ENCODE data around the gene ATG16L2.

Gene ATG16L2, protein sequence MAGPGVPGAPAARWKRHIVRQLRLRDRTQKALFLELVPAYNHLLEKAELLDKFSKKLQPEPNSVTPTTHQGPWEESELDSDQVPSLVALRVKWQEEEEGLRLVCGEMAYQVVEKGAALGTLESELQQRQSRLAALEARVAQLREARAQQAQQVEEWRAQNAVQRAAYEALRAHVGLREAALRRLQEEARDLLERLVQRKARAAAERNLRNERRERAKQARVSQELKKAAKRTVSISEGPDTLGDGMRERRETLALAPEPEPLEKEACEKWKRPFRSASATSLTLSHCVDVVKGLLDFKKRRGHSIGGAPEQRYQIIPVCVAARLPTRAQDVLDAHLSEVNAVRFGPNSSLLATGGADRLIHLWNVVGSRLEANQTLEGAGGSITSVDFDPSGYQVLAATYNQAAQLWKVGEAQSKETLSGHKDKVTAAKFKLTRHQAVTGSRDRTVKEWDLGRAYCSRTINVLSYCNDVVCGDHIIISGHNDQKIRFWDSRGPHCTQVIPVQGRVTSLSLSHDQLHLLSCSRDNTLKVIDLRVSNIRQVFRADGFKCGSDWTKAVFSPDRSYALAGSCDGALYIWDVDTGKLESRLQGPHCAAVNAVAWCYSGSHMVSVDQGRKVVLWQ

DNA sequence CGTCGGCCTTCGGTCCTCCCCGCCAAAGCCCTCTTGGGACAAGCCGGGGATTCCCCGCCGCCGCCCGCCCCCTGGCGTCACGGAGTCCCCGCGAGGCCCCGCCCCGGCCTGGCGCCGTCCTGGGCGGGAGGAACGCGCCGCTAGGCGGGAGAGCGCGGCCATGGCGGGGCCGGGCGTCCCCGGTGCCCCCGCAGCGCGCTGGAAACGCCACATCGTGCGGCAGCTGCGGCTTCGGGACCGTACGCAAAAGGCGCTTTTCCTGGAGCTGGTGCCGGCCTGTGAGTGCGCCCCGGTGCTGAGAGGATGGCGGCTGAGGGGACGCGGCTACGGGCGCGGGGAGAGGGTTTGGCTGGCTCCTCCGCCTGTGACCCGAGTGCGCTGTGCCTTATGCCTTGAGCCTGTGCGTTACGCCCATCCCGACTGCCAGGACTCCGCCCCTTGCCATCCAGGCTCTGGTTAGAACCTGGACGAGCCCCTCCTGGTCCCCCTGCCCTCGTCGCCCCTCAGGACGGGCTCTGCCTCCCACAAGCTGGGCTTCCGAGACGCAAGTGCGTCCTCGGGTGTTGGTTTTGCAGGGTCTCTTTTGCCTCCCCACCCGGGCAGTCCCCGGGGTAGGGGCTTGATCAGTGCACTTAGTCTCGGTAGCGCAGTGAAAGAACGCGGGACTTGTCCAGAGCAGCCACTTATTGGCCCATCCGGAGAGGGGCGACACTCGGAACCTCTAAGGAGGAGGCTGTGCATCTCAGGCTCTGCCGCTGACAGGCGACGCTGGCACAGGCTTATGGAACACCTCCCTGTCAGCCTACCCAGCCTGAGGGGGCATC lies at the start of gene ATG16L2:
Gene ATG16L2, plus strand, starts transcription at position 126 of the 824 bp plus-strand sequence. Its CDS starts 35 bp downstream, at position 161.
- peak; percentile 87 for DNase-seq

DNA sequence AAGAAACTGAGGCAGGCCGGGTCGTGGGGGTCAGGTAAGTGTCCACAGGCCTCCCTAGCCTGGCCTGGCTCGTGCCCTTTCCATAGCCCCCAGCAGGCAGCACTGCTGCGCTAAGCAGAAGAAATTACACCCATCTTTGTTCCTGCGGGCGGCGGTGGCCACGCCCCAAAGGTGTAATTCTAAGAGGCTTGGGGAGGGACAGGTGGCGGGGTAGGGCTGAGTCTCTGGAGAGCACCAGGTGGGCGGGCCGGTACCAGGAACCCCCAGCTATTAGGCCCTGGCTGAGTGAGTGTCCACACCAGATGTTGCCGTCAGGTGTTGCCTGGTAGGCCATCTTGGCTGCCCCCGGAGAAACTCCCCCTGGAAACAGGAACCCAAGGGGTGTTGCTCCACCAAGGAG lies 49.7 kb upstream of the ATG16L2 start:
- DNase-seq = no peak

DNA sequence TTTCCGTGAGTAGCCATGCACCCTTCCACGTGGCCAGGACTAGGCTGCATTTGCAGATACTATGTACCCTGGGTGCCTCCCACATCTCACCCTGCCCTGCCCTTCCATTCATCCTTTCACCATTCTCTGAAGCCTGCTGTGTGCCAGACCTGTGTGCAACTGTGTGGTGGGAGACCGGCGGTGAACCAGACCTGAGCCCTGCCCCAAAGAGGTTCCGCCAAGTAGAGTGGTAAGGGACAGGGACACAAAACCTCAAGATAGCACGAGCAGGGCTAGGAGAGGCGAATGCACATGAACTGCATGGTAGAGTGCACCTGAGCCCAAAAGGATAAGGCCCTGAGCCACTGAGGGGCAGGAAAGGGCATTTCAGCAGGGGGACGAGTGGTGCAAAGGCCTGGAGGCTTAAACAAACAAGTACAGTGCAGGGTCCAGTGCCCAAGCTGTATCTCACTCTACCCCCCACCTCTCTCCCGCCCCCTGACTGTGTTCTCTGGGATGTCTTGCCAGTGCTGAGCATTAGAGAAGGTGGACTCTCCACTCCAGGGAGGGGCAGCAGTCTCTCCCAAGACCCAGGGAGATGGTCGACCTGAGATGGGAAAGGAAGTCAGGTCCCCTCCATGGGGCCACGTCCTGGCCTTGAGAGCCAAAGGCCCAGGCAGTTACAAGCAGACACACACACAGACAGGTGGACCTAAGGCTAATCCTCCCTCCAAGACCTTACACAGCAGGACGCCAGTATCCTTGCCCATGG lies 47.9 kb upstream of the ATG16L2 start:
- DNase-seq = no peak

DNA sequence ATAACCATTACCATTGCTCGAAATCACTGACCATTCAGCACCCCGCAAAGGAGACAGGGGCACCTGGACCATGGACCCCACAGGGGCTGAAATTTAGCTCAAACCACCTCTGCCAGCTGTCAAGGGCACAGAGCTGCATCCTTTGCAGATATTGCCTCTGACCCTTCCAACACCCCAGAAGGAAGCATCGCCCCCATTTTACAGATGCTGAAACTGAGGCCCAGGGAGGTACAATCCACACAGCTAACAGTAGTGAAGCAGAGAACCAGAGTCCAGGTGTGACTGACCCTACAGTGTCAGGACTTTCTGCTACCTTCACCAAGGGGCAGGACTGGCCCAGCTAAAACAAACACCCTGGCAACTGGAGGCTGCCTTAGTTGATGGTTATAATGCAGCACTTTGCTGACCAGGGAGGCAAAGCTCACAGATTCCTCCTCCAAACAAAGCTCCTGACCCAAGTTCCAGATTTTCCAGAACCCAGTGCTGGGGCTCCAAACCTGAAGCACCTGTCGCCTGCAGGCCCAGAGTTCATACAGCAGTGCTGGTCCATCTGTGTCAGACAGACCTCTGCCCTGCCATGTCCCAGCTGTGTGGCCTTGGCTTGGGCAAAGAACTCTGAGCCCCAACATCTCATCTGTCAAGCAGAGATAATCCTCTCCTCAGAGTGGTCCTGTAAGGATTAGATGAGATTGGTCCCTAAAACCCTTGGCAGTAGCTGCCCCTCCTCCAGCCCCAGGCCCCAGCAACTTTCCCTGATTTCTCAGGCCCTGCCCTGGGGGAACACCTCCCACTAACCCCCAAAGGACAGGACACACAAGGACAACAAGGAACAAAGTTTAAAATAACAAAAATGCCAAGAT lies 46.8 kb upstream of the ATG16L2 start:
- no peak for DNase-seq

DNA sequence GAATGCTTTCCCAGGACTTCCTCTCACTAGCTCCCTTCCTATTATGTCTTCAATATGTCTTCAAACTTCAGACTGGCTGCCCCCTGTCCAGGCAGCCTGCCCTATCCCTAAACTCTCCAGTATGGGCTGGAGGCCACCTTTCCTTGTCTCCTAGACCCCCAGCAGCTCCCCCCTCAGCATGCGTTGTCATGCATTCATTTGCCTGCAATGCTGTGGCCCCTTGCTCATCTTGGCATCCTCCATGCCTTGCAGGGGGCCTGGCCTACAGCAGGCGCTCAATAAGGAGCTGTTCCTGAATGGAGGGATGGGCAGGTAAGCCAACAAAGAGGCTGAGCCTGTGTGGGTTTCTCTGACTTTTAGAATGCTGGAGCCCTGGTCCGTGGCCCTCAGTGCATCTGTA lies 45.6 kb upstream of the ATG16L2 start:
- no peak for DNase-seq

DNA sequence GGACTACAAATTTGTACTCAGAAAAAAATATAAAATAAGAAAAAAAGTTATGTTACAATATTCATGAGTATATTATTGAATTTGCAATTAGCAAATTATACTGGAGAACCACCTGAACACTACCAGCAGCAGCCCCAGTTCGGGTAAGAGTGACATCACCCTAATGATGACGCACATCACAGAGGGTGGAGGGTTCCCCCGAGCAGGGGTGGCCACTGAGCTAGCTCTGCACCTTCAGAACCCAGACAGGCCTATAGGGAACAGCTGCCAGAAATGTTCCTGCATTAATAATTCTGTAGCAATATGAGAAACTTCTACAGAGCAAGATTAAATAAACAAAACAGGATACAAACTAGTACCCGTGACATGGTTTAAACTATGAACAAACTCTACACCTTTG lies 44.5 kb upstream of the ATG16L2 start:
- no peak for DNase-seq

DNA sequence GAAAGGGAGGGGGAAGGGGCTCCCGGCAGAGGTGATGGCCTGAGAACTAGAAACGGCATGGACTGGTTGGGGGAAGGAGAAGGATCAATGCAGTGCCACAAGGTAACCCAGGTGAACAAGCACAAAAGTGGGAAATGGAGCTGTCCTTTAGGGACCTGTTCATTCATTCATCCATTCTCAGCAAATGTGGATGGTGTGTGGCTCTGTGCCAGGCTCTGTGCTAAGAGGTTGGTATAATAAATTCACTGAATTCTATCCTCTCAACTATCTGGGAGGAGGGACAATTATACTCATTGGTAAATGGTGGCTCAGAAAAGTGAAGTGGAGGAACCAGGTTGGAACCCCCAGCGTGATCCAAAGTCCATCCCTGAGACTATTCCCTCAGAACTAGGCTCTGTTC lies 43.4 kb upstream of the ATG16L2 start:
- no peak for DNase-seq

DNA sequence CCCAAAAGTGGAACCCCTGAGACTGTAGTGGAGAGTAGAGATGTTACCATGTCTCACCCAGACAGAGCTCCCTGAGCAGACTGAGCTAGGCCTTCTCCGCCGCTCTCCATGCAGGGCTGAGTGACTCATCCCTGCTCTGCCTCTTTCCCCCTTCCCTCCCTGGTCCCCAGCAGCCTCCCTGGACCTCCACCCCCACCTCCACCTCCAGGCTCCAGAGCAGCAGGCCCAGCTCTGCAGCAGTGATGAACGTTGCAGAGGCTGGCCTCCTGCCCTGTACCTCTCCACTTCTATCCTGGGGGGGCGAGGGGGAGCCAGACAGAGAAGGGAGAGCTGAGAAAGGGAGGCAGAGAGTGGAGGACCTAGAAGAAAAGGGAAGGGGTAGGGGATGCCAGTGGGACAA lies 42.7 kb upstream of the ATG16L2 start:
- no peak for DNase-seq

DNA sequence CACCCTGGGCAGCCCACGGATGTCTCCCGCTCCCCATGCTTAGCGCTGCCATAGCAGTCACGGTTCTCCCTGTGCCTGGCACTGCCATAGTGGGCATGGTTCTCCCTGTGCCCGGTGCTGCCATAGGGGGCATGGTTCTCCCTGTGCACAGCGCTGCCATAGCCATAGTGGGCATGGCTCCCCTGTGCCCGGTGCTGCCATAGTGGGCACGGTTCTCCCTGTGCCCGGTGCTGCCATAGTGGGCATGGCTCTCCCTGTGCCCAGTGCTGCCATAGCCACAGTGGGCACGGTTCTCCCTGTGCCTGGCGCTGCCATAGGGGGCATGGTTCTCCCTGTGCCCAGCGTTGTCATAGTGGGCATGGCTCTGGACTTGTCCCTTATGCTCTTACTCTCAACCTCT lies 42.2 kb upstream of the ATG16L2 start:
- no peak for DNase-seq

DNA sequence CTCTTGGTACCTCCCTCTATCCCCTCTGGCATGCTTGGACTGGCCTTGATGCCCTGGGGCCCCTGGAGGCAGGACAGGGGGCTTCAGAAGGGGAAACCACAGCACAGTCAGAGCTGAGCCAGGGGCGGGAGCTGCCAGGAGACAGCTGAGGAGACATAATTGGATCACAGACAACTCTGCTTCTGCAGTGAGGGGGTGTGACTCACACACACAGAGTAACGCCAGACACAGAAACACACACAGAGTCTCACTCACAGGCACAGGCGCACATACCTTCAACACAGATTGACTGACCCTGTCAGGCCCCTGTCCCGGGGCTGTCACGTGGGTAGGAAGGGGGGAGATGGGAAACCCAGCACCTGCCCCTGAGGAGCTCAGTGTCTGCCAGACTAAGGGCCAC lies 40.9 kb upstream of the ATG16L2 start:
- DNase-seq = no peak

DNA sequence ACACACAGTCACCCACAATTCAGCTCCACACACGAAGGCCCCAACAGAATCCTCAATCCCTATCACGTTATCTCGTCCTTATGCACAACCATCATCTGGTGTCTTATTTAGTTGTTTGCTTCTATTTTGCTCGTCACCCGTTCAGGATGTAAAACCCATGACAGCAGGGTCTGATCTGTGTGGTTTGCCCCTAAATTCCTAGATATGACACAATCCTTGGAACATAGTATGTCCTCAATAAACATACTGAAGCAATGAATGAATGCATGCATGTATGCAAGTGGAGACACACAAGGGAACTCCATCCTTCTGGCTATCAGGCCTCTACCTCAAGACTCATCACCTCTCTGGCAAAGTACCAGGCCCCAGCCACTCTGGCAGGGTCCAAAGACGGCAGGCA lies 40.5 kb upstream of the ATG16L2 start:
- no peak for DNase-seq

DNA sequence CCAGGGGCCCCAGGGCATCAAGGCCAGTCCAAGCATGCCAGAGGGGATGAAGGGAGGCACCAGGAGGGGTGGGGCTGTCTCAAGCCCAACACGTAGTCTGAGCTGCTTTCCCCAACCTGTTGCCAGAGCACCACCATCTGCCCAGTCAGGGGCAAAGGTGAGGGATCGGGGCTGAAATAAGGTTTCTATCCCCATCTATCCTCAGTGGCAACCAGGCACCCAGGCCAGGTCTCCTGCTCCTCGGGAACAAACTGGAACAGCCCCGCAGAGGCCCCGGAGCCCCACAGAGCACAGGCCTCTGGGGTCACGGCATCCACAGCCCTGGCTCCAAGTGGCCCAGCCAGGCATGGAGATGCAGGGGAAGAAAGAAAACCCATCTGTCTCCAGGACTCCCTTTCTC lies 39.7 kb upstream of the ATG16L2 start:
- DNase-seq = no peak

DNA sequence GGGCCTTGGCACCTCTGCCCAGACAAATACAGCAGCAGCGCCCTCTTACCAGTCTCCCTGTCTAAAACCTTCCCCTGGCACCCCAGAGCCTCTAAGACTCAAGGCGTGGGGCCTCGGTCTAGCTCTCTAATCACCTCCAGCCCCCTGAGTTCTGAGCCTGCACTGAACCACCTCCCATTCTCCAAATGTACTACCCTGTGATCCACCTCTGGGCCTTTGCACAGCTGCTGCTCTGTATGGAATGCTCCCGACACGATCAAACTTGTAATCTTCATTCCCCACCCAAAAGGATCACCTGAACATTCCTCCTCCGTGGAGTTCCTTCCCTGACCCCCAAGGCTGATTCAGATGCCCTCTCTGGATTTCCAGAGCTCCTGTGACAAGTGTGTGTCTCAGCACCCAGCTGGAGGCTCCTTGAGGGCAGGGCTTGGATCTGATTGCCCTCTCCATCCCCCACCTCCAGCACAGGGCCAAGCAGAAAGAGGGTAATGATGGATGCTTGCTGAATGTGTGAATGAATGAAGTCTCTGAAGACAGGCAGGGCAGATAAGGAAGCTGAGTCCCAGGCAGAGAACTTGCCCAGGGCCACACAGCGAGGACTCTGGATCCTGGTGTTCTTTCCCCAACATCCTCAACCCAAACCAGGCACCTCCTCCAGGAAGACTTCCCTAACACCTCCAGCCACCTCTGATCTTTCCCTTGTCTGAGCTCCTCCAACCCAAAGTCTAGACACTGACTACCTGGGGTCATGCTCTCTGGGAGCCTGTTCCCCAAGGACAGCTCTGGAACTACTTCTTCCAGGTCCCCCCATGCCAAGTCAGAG lies 38.7 kb upstream of the ATG16L2 start:
- no peak for DNase-seq

DNA sequence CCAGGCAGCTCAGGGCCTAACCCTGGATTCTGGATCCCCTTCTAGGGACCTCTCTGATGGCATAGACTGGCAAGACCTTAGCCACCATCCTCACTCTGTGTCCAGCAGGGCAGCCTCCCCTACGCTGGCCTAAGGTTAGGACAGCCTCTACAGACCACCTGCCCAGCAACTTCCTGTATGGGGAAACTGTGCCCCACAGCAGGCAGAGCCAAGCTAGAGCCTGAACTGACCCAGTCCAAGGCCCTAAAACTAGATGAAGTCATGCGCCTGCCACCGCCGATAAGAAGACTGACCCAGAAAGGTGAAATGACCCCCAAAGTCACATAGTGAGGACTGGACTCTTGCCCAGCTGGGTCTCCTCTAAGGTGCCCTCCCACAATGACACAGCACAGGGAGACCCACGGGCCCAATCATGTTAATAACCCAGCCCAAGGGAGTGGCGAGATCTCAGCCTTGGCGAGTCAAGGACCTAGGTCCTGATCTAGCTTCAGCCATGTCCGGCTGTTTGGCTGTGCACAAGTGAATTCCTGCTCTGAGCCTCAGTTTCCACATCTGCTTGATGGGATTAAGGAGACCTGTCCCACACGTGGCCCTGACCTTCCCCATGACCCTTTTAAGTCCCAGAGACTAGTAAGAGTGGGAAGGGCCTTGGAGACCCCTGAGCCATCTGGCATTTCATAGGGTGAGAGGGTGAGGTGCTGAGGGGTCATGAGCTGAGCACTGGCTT lies 37.9 kb upstream of the ATG16L2 start:
- DNase-seq = no peak

DNA sequence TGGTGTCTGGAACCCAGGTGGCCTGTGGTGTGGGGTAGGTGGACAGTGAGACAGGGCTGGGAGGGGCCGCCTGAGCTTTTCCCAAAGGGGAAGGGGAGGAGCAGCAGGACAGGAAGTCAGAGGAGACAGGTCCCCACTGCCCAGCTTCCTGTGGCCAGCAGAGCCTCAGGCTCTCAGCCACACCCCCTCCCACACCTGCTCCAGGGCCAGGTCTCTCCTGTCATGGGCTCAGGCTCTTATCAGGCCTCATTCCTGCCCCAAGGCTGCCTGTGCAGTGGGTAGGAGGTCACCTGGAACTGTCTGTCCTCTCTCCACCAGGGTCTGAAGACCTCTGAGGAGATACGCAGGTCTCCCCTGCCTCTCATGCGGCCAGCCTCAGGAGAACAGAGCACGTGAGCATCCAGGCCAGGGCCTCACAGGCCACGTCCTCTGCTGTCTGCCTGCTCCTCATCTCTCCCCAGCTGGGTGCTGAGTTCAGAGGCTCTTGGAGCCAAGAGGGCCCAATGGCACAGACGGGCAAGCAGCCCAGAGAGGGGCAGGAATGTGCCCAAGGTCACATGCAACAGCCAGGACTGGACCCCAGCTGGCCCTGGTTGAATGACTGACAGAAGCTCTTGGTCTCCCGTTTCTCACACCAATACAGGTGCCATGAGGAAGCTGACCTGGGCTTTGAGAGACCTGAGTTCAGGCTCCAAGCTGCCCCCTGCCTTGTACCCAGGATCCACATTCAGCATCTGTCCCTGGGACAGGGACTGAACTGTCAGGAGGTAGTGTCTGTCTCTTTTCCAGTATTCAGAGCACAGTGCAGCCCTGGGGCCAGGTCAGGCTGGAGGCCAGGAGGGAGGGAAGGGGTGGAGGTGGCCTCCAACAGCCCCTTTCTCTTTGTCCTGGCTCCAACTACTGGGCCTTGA lies 37.1 kb upstream of the ATG16L2 start:
- DNase-seq = no peak

DNA sequence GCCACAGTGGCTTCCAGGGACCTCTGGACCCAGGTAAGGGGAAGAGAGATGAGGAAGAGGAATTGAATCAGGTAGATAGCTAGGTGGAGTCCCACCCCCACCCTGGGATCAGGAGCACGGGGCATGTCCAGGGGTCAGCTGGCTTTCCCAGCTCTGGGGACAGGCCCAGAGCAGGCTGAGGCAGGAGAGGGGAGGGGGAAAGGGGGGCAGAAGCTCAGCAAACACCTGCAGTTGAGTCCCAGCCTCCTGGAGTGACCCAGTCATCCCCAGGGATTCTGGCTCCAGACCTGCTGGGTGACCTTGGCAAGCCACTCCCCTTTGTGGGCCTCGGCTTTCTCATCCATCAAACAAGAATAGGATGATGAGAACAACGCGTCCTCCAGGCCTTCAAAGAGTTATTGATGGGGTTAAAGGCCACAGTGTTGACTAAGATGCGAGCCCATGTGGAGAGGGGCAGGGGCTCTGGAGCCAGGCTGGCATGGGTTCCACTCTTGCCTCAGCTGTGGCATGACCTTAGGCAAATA lies 36.4 kb upstream of the ATG16L2 start:
- no peak for DNase-seq

DNA sequence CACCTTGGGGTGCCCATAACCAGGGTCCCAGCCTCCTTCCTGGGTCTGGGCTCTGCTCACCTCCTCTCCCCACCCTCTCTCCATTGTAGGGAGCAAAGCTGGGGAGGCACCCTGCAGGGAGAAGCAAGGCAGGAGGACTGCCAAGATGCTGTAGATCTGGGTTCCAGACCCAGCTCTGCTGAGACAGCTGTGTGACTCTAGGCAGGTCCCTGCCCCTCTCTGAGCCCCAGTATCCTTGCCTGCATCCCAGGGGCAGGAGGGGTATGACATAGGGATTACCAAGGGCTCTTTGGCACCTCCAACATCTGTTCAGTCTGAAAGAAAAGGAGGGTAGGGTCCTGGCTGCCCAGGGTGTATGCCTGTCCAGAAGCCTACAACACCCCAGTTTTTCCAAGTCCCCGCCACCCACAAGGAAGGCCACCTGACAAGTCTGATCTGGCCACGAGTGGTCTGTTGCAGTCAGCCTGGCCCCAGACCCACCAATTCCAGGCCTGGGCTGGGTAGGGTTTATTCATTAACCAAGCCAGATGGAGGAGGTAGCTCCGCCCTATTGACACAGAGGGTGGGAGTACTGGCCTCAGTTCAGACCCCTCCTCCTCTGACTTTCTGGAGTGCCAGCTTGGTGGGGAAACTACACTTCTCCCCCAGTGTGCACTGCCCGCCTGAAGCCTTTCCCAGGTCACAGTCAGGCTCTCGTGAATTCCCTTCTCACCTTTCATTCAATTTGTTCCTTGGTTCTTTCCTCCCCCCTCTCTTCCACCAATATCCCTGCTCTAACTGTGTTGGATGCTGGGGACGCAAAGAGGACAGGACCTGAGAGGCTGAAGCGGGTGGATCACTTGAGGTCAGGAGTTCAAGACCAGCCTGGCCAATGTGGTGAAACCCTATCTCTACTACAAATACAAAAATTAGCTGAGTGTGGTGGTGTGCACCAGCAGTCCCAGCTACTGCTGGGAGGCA lies 35.4 kb upstream of the ATG16L2 start:
- no peak for DNase-seq

Data from RPMI8226 (cell line).